CD4-positive, alpha-beta memory T cell (primary cell): ENCODE measurements around the gene SSC5D. TPM values are rescaled to one million over a fixed set of nuclear protein-coding genes. Genes with fewer than 3 reads are reported as not detected.
"Not testable (repeated sequence)": the region's sequence is repeated elsewhere in the genome, so short reads cannot be mapped to it uniquely, and the experiment has no call there.

Experiments used
- CTCF ChIA-PET: fragments of 350-600 bp; sonication (Branson Sonifier 250); formaldehyde crosslinking; loops from one replicate; lab custom pipeline; 2021; ENCODE audit warnings: inconsistent platforms; ENCODE audit not compliant: partially characterized antibody; lab: Charles Lee
- POLR2A ChIA-PET: fragments of 350-600 bp; sonication (Branson Sonifier 250); formaldehyde crosslinking; loops from one replicate; lab custom pipeline; 2021; ENCODE audit not compliant: partially characterized antibody; lab: Charles Lee
- DNase-seq, 5 donors: peaks; one replicate each; pipeline versions ENCODE4 v3.0.0 to v3.0.0-alpha.2; 2020 to 2022; ENCODE audit warnings: mixed read lengths in 1 of 5
- H3K27ac ChIP-seq: one replicate; pipeline ENCODE4 v1.7.0; 2013; ENCODE audit warnings: low read depth, low read length
- H3K27me3 ChIP-seq: 2 replicates; pipeline ENCODE4 v1.7.0; 2013; ENCODE audit warnings: mild to moderate bottlenecking, low read length, moderate library complexity; ENCODE audit not compliant: insufficient read depth
- H3K36me3 ChIP-seq: 2 replicates; pipeline ENCODE4 v1.7.0; 2013; ENCODE audit warnings: mild to moderate bottlenecking, low read length, moderate library complexity; ENCODE audit not compliant: insufficient read depth
- H3K4me1 ChIP-seq: 2 replicates; pipeline ENCODE4 v1.7.0; 2013; ENCODE audit warnings: mild to moderate bottlenecking, low read length, moderate library complexity; ENCODE audit not compliant: insufficient read depth
- H3K4me3 ChIP-seq, 2 donors: one replicate each; pipeline ENCODE4 v1.7.0; 2013; ENCODE audit warnings: low read length in 2 of 2, mild to moderate bottlenecking in 1 of 2
- H3K9me3 ChIP-seq, 2 donors: one replicate each; pipeline ENCODE4 v1.7.0; 2013; ENCODE audit warnings: low read length in 2 of 2, control low read depth in 1 of 2; ENCODE audit not compliant: control insufficient read depth in 1 of 2
- H3K27ac Mint-ChIP-seq, 7 donors: one replicate each; pipeline ENCODE4 v1.8.0; 2020 to 2021; ENCODE audit warnings: mixed read lengths in 7 of 7, mild to moderate bottlenecking in 6 of 7, inconsistent platforms in 3 of 7, moderate library complexity in 3 of 7
- H3K27me3 Mint-ChIP-seq, 2 donors: one replicate each; pipeline ENCODE4 v1.8.0; 2020 to 2021; ENCODE audit warnings: mixed read lengths in 2 of 2
- H3K36me3 Mint-ChIP-seq, 2 donors: one replicate each; pipeline ENCODE4 v1.8.0; 2020 to 2021; ENCODE audit warnings: mixed read lengths in 2 of 2, inconsistent platforms in 1 of 2, mild to moderate bottlenecking in 1 of 2
- H3K4me1 Mint-ChIP-seq, 4 donors: one replicate each; pipeline ENCODE4 v1.8.0; 2020 to 2021; ENCODE audit warnings: mixed read lengths in 4 of 4, mild to moderate bottlenecking in 1 of 4
- H3K4me3 Mint-ChIP-seq, 8 donors: one replicate each; pipeline ENCODE4 v1.8.0; 2020 to 2021; ENCODE audit warnings: mixed read lengths in 8 of 8, mild to moderate bottlenecking in 7 of 8, moderate library complexity in 6 of 8, inconsistent platforms in 3 of 8
- H3K9me3 Mint-ChIP-seq, 8 donors: one replicate each; pipeline ENCODE4 v1.8.0; 2020 to 2021; ENCODE audit warnings: mixed read lengths in 8 of 8, mild to moderate bottlenecking in 5 of 8, inconsistent platforms in 3 of 8, moderate library complexity in 1 of 8
- intact Hi-C: fragments of 100-400 bp; cut with micrococcal nuclease; formaldehyde crosslinking; loops from one replicate; pipeline ENCODE4 v1.15.1; 2023
- polyA plus RNA-seq, 2 donors: library from polyadenylated mRNA; unstranded; fragments of 300-500 nt; fragmentation: Illumina TruSeq; gene quantifications; one replicate each; pipeline ENCODE4 v1.2.3, GENCODE V29; 2021
- total RNA-seq, 2 experiments: library from RNA; stranded (reverse); gene quantifications; one replicate each; pipeline ENCODE4 v1.2.3, GENCODE V29; 2021

The SSC5D gene
- total and polyA plus RNA-seq, 4 experiments from 2014 or later, result 0.20 to 0.36 TPM; not detected in 2

DNA sequence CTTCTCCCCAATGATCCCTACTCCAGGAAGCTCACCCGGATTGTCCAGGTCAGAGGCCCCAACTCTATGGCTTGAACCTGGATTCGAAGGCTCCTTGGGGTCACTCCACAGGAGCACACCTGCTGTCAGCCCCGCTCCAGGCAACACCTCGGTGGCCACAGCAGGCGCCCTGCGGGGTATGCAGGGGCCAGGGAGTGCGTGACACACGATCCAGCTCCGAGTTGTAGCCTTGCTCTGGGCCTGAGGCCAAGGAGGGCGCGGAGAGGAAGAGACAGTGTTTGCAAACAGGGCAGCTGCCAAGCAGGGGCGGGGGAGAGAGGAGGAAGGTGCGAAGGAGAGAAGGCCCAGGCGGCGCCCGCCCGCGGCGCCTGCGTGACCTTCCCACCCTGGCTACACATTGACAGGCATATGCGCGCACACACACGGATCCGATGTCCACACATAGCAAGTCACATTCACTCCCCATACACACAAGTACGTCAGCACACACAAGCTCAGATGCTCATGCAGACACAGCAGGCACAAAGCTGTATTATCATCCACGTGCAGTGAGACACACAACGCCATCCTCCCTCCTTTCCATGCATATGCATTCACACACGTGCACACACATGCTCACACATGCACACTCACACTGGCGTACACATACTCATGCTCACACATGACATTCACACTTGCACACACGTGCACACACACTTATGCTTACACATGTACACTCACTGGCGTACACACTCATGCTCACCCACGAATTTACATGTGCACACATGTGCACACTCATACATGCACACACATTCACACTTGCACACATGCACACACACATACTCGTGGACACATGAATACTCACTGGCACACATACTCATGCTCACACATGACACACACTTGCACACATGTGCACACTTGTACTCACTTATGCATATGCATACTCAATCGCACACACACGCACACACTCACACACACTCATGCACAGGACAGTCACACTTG is 38.3 kb downstream of the SSC5D start:
- no peaks in the 10 kb centered on the region for H3K9me3 Mint-ChIP-seq
- no peaks in the 10 kb centered on the region for H3K27me3 ChIP-seq
- no peaks in the 10 kb centered on the region for H3K4me1 ChIP-seq
- H3K4me3 ChIP-seq, result no peak overlapping the region
- CTCF ChIA-PET, result no interaction called here
- H3K27me3 Mint-ChIP-seq, result peaks cover 2 to 3% of the 10 kb centered on the region in 2 donors
- H3K4me1 Mint-ChIP-seq, result no peaks in the 10 kb centered on the region
- intact Hi-C loops, result no loop called here
- H3K27ac Mint-ChIP-seq, result no peak overlapping the region
- H3K9me3 ChIP-seq, result no peaks in the 10 kb centered on the region
- H3K36me3 ChIP-seq, result no peaks in the 10 kb centered on the region
- no peaks in the 10 kb centered on the region for H3K36me3 Mint-ChIP-seq
- DNase-seq, result no peak
- no peak overlapping the region for H3K4me3 Mint-ChIP-seq
- POLR2A ChIA-PET, result no interaction called here
- H3K27ac ChIP-seq, result no peak overlapping the region

GRCh38 chr19:55527197-55528029 is 39.2 kb downstream of the SSC5D start:
- Histone ChIP-seq H3K4me3 (no peak overlapping the region), H3K4me1 (no peaks in the 10 kb centered on the region), H3K27me3 (no peaks in the 10 kb centered on the region), H3K9me3 (no peaks in the 10 kb centered on the region), H3K27ac (no peak overlapping the region), H3K36me3 (no peaks in the 10 kb centered on the region)
- H3K4me1 Mint-ChIP-seq, result no peaks in the 10 kb centered on the region
- DNase-seq, result no peak
- no peak overlapping the region for H3K27ac Mint-ChIP-seq
- H3K27me3 Mint-ChIP-seq, result peaks cover 0 to 3% of the 10 kb centered on the region in 2 donors
- H3K36me3 Mint-ChIP-seq, result no peaks in the 10 kb centered on the region
- no peak overlapping the region for H3K4me3 Mint-ChIP-seq
- intact Hi-C loops, result no loop called here
- POLR2A ChIA-PET, result no interaction called here
- CTCF ChIA-PET, result no interaction called here
- no peaks in the 10 kb centered on the region for H3K9me3 Mint-ChIP-seq

DNA sequence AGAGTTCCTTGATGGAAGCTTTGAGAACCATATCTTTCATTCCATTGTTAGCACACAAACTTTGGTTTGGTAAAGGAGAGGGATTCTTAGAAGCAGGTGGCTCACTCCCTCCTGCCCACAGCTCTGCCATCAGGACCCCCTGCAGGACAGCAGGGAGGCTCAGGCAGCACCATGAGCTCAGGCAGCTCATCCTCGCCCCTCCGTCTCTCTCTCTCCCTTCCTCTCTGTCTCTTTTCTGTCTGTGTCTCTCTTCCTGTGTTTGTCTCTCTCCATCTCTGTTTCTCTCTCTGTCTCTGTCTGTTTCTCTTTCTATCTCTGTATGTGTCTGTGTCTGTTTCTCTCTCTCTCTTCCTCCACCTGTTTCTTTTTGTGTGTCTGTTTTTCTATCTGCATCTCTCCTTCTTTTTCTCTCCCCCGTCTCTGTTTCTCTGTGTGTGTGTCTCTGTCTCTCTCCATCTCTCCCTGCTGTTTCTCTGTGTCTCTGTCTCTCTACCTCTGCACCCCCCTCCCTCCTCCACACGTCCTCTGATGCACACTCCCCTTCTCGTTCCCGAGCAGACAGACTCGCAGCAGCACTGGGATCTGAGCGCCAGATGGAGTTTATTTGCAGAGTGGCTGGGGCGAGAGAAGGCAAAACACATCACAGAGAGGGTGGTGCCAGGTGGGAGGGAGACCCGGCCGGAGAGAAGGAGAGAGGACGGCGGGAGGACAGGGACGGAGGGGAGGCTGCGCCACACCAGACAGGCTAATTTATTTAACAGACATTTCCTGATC is 40.0 kb downstream of the SSC5D start:
- Mint-ChIP-seq H3K4me1 (no peaks in the 10 kb centered on the region), H3K4me3 (no peak overlapping the region), H3K36me3 (no peaks in the 10 kb centered on the region), H3K27me3 (peaks cover 2 to 3% of the 10 kb centered on the region in 2 donors), H3K27ac (no peak overlapping the region), H3K9me3 (no peaks in the 10 kb centered on the region)
- no peak overlapping the region for H3K27ac ChIP-seq
- no peaks in the 10 kb centered on the region for H3K4me1 ChIP-seq
- intact Hi-C loops, result no loop called here
- no peak for DNase-seq
- H3K27me3 ChIP-seq, result no peaks in the 10 kb centered on the region
- no peak overlapping the region for H3K4me3 ChIP-seq
- POLR2A ChIA-PET, result no interaction called here
- H3K36me3 ChIP-seq, result no peaks in the 10 kb centered on the region
- CTCF ChIA-PET, result no interaction called here
- no peaks in the 10 kb centered on the region for H3K9me3 ChIP-seq

- Histone ChIP-seq H3K9me3 (no peaks in the 10 kb centered on the region), H3K27me3 (no peaks in the 10 kb centered on the region), H3K4me1 (no peaks in the 10 kb centered on the region), H3K36me3 (no peaks in the 10 kb centered on the region), H3K27ac (no peak overlapping the region), H3K4me3 (no peak overlapping the region)
- Mint-ChIP-seq H3K9me3 (no peaks in the 10 kb centered on the region), H3K36me3 (no peaks in the 10 kb centered on the region), H3K4me1 (no peaks in the 10 kb centered on the region), H3K4me3 (no peak overlapping the region), H3K27ac (no peak overlapping the region), H3K27me3 (peaks cover 2 to 5% of the 10 kb centered on the region in 2 donors)
- intact Hi-C loops, result no loop called here
- ChIA-PET POLR2A (no interaction called here), CTCF (no interaction called here)
- no peak for DNase-seq
These were observed 41.5 kb downstream of the SSC5D start for GRCh38 chr19:55529636-55530234.

- Histone ChIP-seq H3K27me3 (no peaks in the 10 kb centered on the region), H3K36me3 (no peaks in the 10 kb centered on the region), H3K4me1 (no peaks in the 10 kb centered on the region), H3K9me3 (no peaks in the 10 kb centered on the region), H3K4me3 (no peak overlapping the region), H3K27ac (no peak overlapping the region)
- POLR2A ChIA-PET, result no interaction called here
- Mint-ChIP-seq H3K9me3 (no peaks in the 10 kb centered on the region), H3K4me3 (no peak overlapping the region), H3K27me3 (peaks cover 2 to 4% of the 10 kb centered on the region in 2 donors), H3K36me3 (no peaks in the 10 kb centered on the region), H3K4me1 (no peaks in the 10 kb centered on the region), H3K27ac (no peak overlapping the region)
- CTCF ChIA-PET, result no interaction called here
- DNase-seq, result no peak
- intact Hi-C loops, result no loop called here
These were observed 42.8 kb downstream of the SSC5D start for GRCh38 chr19:55530996-55531395.

DNA sequence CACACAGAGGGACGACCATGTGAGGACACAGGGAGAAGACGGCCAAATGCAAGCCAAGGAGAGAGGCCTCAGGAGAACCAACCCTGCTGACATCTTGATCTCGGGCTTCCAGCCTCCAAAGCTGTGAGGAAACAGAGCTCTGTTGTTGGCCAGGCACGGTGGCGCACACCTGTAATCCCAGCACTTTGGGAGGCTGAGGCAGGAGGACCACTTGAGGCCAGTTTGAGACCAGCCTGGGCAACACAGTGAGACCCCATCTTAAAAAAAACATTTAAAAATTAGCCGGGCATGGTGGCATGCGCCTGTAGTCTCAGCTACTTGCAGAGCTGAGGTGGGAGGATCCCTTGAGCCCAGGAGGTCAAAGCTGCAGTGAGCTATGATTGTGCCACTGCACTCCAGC is 46.0 kb downstream of the SSC5D start:
- H3K36me3 ChIP-seq, H3K4me3 ChIP-seq, H3K4me1 Mint-ChIP-seq, DNase-seq, intact Hi-C loops, H3K9me3 Mint-ChIP-seq, POLR2A ChIA-PET, H3K27ac ChIP-seq, H3K36me3 Mint-ChIP-seq, H3K27ac Mint-ChIP-seq, H3K27me3 ChIP-seq, H3K4me3 Mint-ChIP-seq, H3K4me1 ChIP-seq, H3K27me3 Mint-ChIP-seq, H3K9me3 ChIP-seq: not testable (repeated sequence)
- CTCF ChIA-PET, result interaction anchor here (0.6 to 1.0 kb wide), 2 partner anchors 18 to 99 kb away, joined by 3 read pairs; no protein-coding TSS in a partner anchor
